GM18868 (cell line): Measurements from ENCODE around the gene TMA7.
A peak's percentile ranks its signal among the peaks of the same experiment; 100 is the strongest.
"Not testable (repeated sequence)": the region's sequence is repeated elsewhere in the genome, so short reads cannot be mapped to it uniquely, and the experiment has no call there.

ENCODE experiments used
- ATAC-seq: cut with Tn5 transposase; IDR thresholded peaks from one replicate; pipeline ENCODE4 v1.9.1; 2021; ENCODE audit warnings: mild to moderate bottlenecking, moderate library complexity; ENCODE audit not compliant: unreplicated experiment

The TMA7 gene

GRCh38 chr3:48434591-48435222 lies 5.3 kb upstream of the TMA7 start:
- no peak for ATAC-seq

- no peak for ATAC-seq
Measured at GRCh38 chr3:48435223-48435595, 4.8 kb upstream of the TMA7 start.

DNA sequence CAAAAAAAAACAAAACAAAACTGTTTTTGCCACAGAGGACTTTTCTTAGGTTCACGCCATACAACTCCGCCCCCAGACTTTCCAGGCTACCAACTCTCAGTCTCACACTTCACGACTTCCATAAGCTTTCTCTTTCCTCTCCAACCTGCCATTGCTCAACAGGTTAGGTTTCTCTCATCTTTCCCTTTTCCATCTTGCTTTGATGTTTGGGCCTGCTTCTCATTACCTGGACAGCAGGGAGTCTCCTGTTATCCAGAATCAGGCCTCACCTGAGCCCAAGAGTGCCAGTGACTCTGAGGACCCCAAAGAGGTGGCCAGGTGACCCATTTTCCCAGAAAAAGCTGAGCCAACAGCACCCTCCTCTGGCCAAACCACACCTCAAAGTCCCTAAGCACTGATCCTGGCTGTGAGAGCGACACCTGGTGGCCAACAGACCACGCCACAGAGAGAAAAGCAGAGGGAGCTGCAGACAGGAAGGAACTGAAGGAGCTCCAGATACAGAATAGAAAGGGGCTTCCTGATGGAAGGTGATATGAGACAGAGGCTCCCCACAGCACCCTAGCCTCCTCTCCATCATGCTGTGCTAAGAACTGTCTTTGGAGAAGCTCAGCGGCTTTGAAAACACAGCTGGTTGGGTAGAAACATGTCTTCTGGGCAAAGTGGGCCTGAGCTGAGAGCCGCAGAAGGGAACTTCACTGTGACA lies 4.1 kb upstream of the TMA7 start:
- no peak for ATAC-seq

GRCh38 chr3:48436477-48436787 lies 3.6 kb upstream of the TMA7 start:
- no peak for ATAC-seq

GRCh38 chr3:48436855-48437254 lies 3.2 kb upstream of the TMA7 start:
- no peak for ATAC-seq

DNA sequence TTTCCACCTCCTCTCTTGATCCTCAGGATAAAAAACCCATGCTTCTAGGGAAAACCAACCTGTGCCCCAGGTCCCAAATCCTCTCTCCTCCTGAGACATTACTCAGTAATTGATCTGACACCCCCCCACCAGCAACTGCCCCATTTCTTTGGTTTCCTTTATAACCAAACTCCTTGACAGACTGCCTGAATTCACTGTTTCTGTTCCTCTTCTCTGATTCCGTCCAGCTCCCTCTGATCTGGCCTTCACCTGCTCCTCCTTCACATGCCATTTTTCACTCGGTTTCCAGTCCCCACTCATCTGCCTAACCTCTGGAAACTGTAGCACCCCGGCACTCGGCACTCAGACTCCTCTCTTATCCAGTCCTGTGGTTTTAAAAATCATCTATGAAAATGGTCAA lies 2.2 kb upstream of the TMA7 start:
- no peak for ATAC-seq

DNA sequence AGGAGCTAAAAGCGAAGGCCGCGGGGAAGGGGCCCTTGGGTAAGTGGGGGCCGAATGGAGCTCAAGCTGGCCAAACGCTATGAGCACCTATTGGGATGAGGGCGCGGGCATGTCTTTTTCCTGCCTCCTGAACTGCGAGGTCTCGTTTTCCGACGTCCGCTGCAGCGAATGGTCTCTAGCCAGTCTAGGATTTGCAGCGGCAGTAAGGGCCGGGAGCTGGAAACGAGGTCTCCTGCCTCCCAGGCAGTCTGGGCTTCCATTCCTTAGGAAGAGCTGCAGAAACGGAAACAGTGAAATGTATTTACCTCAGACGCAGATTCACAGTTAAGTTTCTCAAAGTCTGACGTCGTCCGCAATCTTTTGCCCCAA lies 517 bp downstream of the TMA7 start:
- no peak for ATAC-seq

DNA sequence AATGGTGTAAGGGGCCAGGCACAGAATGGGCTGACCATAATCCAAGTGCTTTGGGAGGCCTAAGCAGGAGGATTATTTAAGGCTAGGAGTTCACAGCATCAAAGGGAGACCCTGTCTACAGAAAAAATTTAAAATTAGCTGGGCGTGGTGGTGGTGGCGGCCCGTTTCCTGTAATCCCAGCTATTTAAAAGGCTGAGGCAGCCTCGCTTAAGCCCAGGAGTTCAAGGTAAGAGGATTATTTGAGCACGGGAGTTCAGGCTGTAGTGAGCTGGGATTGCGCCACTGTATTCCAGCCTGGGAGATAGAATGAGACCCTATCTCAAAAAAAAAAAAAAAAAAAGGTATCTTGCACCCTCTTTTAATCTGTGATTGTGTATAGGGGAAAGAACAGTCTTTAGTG lies 1.9 kb downstream of the TMA7 start:
- no peak for ATAC-seq

GRCh38 chr3:48445277-48445882 lies 5.3 kb downstream of the TMA7 start:
- no peak for ATAC-seq

GRCh38 chr3:48446043-48446424 lies 6.0 kb downstream of the TMA7 start:
- no peak for ATAC-seq

DNA sequence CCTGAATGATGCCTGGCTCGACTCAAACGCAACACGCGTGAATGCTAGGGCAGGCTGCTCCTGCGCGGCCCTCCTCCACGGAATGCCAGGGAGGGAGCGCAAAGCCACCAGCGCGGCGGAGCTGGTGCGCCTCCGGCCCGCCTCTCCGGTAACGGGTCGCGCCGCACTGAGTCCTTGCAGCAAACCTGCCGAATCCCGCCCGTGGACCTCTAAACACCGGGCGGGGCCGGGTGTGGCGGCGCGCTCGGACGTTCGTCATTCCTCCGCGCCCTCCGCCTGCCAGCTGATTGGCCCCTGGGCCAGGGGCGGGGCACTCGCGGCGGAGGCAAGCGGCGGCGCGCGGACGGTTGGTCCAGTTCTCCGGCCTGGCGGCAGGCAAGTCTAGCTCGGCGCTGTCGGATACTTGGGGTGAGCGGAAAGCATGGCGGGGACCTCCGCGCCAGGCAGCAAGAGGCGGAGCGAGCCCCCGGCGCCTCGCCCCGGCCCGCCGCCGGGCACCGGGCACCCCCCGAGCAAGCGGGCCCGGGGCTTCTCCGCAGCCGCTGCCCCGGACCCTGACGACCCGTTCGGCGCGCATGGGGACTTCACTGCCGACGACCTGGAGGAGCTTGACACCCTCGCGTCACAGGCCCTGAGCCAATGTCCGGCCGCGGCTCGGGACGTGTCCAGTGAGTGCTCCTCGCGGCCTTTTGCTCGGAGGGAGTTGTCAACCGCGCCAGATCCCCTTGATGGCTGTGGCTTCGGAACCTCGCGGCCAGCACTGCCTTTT lies 6.6 kb downstream of the TMA7 start, which contains the start of gene ATRIP:
TSS of gene ATRIP (plus strand) at position 313 of the 769 bp plus-strand sequence. CDS start at position 422, 109 bp downstream.
- peak; percentile 82 for ATAC-seq

- ATAC-seq, result no peak
Measured at GRCh38 chr3:48451270-48451669, 11.2 kb downstream of the TMA7 start.

- no peak for ATAC-seq
Measured at GRCh38 chr3:48456456-48456855, 16.4 kb downstream of the TMA7 start.

DNA sequence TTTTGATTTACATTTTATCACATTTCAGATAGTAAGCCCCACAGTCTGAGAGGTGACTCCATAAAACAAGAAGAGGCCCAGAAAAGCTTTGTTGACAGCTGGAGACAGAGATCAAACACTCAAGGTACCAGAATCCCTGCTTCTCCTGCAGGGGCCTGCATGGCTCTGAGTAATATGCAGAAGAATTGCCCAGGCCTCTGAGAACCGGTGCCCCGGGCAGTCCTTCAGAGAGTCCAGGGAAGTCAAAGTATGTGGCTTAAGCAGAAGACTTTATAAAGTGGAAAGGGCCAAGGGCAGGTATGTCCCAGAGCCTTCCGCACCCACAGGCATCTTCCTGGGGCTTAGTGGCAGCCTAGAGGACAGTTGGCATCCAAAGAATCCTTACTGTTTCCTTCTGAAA lies 19.3 kb downstream of the TMA7 start:
- ATAC-seq, result no peak

DNA sequence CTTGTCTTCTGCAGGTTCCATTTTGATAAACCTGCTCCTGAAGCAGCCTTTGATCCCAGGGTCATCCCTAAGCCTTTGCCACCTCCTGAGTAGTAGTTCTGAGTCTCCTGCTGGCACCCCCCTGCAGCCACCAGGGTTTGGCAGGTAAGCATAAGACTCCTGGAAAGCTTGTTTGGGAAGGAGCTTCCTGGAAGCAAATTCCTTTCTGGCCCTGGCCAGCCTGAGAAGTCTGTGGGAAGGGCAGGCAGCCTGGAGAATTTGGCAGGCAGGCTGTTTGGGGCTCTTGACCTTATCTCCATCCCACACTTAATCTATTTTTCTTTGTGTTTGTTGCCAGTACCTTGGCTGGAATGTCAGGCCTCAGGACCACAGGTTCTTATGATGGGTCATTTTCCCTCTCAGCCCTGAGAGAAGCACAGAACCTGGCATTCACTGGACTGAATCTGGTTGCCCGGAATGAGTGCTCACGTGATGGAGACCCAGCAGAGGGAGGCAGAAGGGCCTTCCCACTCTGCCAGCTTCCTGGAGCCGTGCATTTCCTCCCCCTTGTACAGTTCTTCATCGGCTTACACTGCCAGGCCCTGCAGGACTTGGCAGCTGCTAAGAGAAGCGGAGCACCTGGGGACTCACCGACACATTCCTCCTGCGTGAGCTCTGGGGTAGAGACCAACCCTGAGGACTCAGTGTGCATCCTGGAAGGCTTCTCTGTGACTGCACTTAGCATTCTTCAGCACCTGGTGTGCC lies 19.9 kb downstream of the TMA7 start:
- ATAC-seq, result no peak

DNA sequence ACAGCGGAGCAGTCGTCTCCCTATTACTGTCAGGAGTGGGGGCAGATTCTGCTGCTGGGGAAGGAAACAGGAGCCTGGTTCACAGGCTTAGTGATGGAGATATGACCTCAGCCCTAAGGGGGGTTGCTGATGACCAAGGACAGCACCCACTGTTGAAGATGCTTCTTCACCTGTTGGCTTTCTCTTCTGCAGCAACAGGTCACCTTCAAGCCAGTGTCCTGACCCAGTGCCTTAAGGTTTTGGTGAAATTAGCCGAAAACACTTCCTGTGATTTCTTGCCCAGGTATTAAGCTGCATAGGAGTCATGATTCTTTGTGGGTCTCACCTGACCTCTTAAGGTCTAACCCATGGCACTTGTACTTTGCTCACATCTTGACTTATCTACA lies 20.5 kb downstream of the TMA7 start:
- ATAC-seq, result no peak

DNA sequence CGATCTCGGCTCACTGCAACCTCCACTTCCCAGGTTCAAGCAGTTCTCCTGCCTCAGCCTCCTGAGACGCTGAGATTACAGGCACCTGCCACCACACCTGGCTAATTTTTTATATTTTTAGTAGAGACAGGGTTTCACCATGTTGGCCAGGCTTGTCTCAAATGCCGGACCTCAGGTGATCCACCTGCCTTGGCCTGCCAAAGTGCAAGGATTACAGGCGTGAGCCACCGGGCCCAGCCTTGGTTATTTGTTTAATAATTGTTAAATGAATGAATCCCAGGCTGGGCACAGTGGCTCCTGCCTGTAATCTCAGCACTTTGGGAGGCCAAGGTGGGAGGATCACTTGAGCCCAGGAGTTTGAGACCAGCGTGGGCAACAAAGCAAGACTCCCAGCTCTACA lies 21.7 kb downstream of the TMA7 start:
- not testable (repeated sequence) for ATAC-seq

DNA sequence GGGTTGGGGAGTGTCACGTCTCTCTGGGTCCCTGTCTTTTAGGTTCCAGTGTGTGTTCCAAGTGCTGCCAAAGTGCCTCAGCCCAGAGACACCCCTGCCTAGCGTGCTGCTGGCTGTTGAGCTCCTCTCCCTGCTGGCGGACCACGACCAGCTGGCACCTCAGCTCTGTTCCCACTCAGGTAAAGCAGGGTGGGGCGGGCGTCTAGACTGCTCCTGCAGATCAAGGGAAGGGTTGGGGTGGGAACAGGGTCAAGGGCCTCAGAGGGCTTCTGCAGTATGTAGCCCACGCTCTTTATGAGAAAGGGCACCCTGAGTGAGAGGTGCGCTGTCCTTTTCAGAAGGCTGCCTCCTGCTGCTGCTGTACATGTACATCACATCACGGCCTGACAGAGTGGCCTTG lies 23.6 kb downstream of the TMA7 start:
- ATAC-seq, result no peak

DNA sequence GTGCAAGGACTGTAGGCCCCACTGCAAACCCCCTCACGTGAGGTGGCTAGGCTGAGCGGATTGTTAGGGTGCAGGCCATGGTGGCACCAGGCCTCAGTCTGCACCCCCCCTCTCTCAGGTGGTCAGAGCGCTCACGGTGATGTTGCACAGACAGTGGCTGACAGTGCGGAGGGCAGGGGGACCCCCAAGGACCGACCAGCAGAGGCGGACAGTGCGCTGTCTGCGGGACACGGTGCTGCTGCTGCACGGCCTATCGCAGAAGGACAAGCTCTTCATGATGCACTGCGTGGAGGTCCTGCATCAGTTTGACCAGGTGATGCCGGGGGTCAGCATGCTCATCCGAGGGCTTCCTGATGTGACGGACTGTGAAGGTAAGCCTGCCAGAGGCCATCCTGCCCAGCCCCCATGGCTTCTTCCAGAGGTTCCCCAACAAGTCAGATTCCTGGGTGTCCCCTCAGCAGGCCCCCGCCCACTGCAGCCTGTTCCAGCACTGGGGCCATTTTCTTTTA lies 24.7 kb downstream of the TMA7 start:
- ATAC-seq, result no peak

DNA sequence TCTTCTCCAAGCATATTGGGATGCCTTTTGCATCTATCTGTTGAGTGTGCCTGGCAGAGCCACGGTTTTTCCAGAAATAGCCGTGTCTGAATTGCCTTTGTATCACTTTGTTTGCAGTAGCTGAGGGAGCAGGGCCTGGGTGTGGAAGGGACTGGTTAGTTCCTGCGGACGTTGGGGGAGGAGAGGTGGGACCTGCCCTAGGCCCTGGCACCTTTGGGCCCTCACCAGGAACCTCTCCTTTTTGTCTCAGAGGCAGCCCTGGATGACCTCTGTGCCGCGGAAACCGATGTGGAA lies 25.1 kb downstream of the TMA7 start:
- ATAC-seq, result no peak
